A673 (cell line): ENCODE results near the gene TMEM220.

Source experiments
- EZH2 ChIP-seq: fragments of 200-600 bp; sonication (generic); IDR thresholded peaks from 2 replicates; pipeline ENCODE4 v1.6.1; 2017; ENCODE audit warnings: borderline replicate concordance, low read depth, mild to moderate bottlenecking, mixed read lengths, antibody characterized with exemption, low read length; ENCODE audit not compliant: poor library complexity, severe bottlenecking
- TF ChIP-seq, protein P1 (sequence below): fragments of 300-800, 200-600 bp; sonication (generic); conservative IDR thresholded peaks from 2 replicates; pipeline ENCODE4 v1.5.1; 2017; ENCODE audit warnings: low read depth, mild to moderate bottlenecking, antibody characterized with exemption, low read length, moderate library complexity, mixed read lengths

DNA sequence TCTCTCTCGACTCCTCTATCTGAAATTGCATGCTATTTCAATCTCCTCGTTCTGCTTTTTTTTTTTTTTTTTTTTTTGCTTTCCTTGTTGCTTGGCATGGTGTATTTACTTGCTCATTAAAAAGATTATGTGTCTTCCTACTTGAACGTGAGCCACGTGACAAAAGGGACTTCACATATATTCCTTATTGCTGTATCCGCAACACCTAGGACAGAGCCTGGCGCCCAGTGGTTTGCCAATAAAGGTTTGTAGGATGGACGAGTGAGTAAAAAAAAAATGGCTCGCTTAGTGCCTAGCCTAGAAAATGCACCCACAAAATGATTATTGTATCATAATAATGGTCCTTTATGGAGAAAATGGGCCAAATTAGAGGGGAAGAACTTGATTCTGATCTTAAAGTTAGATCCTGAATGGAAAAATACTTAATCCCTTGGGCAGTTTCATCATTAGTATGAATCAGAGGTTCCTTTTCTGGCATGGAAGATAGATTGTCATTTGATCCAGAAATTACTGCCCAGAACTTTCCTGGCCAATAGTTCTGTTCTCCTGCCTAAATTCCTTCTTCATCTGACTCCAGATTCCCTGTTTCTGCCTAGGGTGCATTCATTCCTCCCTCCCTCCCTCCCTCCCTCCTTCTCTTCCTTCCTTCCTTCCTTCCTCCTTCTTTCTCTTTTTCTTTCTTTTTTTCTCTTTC lies 13.6 kb upstream of the TMEM220 start:
- TF ChIP-seq, protein P1, sequence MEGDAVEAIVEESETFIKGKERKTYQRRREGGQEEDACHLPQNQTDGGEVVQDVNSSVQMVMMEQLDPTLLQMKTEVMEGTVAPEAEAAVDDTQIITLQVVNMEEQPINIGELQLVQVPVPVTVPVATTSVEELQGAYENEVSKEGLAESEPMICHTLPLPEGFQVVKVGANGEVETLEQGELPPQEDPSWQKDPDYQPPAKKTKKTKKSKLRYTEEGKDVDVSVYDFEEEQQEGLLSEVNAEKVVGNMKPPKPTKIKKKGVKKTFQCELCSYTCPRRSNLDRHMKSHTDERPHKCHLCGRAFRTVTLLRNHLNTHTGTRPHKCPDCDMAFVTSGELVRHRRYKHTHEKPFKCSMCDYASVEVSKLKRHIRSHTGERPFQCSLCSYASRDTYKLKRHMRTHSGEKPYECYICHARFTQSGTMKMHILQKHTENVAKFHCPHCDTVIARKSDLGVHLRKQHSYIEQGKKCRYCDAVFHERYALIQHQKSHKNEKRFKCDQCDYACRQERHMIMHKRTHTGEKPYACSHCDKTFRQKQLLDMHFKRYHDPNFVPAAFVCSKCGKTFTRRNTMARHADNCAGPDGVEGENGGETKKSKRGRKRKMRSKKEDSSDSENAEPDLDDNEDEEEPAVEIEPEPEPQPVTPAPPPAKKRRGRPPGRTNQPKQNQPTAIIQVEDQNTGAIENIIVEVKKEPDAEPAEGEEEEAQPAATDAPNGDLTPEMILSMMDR, result no peak
- no peak for TF ChIP-seq EZH2
